Measurements from ENCODE around the gene OS9.
"Not testable (repeated sequence)": the region's sequence is repeated elsewhere in the genome, so short reads cannot be mapped to it uniquely, and the experiment has no call there.

The OS9 gene

DNA sequence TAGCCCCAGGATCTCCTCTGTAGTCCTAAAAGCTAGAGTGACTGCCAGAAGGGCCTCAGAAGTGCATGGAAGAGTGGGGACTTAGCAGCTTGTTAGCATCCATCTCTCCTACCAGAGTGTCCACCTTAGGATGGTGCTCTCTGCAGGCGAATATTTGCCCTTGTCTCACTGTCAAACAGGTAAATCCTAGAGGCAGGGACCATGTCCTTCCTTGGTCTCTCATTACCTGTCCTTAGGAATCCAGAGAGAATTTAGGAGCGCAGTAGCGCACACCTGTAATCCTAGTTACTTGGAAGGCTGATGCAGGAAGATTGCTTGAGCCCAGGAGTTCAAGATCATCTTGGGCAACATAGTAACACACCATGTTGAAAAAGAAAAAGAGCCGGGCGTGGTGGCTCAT, 23.2 kb downstream of the OS9 start:
- no peak overlapping the region for H3K27ac ChIP-seq (ENCODE audit: low read depth, low read length)
- peaks cover 40% of the 10 kb centered on the region for H3K36me3 ChIP-seq (ENCODE audit: control insufficient read depth, insufficient read depth, low read length)

DNA sequence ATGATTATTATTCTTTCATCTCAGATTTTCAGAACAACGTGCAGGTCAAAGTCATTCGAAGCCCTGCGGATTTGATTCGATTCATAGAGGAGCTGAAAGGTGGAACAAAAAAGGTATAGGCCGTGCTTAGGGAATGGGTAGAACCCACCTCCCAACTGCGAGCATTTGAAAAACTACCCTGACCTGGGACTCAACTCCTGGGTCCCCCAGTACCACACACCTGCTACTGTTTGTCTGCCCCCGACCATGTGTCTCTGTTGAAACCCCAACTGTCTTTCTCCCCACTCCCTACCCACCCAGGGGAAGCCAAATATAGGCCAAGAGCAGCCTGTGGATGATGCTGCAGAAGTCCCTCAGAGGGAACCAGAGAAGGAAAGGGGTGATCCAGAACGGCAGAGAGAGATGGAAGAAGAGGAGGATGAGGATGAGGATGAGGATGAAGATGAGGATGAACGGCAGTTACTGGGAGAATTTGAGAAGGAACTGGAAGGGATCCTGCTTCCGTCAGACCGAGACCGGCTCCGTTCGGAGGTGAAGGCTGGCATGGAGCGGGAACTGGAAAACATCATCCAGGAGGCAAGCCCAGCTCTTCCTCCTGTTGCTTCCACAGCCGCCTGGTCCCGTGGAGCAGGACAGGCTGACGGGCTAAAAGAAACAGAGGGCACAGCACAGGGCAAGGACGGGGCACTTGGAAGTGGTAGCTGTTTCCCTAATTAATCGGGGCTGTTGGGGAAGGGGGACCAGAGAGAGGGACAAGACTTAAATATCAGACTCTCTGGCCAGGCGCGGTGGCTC, 24.1 kb downstream of the OS9 start:
- no peak overlapping the region for H3K9ac ChIP-seq (ENCODE audit: low read depth, low read length)
- H3K36me3 ChIP-seq (ENCODE audit: control insufficient read depth, insufficient read depth, low read length) = peaks cover 40% of the 10 kb centered on the region
- H3K27ac ChIP-seq (ENCODE audit: low read depth, low read length) = no peak overlapping the region
- no peak overlapping the region for H3K4me3 ChIP-seq (ENCODE audit: low read depth, low read length)
- no peaks in the 10 kb centered on the region for H3K27me3 ChIP-seq (ENCODE audit: control insufficient read depth, insufficient read depth, low read length)
- H3K9me3 ChIP-seq (ENCODE audit: control insufficient read depth, insufficient read depth, low read length) = no peaks in the 10 kb centered on the region
- H3K4me1 ChIP-seq (ENCODE audit: control insufficient read depth, insufficient read depth, low read length) = no peaks in the 10 kb centered on the region

More for the DNA sequence above, 23.2 kb downstream of the OS9 start:
- Histone ChIP-seq H3K4me3 (ENCODE audit: low read depth, low read length) (no peak overlapping the region), H3K27me3 (ENCODE audit: control insufficient read depth, insufficient read depth, low read length) (no peaks in the 10 kb centered on the region), H3K9me3 (ENCODE audit: control insufficient read depth, insufficient read depth, low read length) (no peaks in the 10 kb centered on the region), H3K4me1 (ENCODE audit: control insufficient read depth, insufficient read depth, low read length) (no peaks in the 10 kb centered on the region), H3K9ac (ENCODE audit: low read depth, low read length) (no peak overlapping the region)

DNA sequence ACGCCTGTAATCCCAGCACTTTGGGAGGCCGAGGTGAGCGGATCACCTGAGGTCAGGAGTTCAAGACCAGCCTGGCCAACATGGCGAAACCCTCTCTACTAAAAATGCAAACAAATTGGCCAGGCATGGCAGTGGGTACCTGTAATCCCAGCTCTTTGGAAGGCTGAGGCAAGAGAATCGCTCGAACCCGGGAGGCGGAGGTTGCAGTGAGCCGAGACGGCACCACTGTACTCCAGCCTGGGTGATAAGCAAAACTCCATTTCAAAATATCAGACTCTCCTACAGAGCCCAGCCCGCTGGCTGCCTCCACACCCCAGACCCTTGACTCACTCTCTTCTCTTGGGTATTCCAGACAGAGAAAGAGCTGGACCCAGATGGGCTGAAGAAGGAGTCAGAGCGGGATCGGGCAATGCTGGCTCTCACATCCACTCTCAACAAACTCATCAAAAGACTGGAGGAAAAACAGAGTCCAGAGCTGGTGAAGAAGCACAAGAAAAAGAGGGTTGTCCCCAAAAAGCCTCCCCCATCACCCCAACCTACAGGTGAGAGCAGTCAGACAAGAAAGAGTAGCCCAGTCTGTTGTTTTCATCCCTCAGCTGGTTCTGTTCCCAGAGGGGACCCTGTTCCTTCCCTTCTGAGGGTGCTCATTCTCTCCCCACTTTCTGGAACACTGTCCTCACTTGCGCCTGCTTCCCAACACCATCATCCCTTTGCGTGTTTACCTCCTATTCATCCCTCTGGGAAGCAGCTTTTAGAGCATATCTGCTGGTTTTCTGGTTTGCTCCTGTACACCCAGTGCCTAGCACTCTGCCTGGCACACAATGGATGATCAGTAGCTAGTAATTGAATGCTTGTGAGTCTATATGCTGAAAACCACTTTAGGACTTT, 25.0 kb downstream of the OS9 start:
- peaks cover 4% of the 10 kb centered on the region for H3K27me3 ChIP-seq (ENCODE audit: control insufficient read depth, insufficient read depth, low read length)
- H3K4me3 ChIP-seq (ENCODE audit: low read depth, low read length) = no peak overlapping the region
- no peak overlapping the region for H3K27ac ChIP-seq (ENCODE audit: low read depth, low read length)
- no peaks in the 10 kb centered on the region for H3K9me3 ChIP-seq (ENCODE audit: control insufficient read depth, insufficient read depth, low read length)
- no peaks in the 10 kb centered on the region for H3K4me1 ChIP-seq (ENCODE audit: control insufficient read depth, insufficient read depth, low read length)
- H3K36me3 ChIP-seq (ENCODE audit: control insufficient read depth, insufficient read depth, low read length) = peaks cover 40% of the 10 kb centered on the region
- no peak overlapping the region for H3K9ac ChIP-seq (ENCODE audit: low read depth, low read length)

DNA sequence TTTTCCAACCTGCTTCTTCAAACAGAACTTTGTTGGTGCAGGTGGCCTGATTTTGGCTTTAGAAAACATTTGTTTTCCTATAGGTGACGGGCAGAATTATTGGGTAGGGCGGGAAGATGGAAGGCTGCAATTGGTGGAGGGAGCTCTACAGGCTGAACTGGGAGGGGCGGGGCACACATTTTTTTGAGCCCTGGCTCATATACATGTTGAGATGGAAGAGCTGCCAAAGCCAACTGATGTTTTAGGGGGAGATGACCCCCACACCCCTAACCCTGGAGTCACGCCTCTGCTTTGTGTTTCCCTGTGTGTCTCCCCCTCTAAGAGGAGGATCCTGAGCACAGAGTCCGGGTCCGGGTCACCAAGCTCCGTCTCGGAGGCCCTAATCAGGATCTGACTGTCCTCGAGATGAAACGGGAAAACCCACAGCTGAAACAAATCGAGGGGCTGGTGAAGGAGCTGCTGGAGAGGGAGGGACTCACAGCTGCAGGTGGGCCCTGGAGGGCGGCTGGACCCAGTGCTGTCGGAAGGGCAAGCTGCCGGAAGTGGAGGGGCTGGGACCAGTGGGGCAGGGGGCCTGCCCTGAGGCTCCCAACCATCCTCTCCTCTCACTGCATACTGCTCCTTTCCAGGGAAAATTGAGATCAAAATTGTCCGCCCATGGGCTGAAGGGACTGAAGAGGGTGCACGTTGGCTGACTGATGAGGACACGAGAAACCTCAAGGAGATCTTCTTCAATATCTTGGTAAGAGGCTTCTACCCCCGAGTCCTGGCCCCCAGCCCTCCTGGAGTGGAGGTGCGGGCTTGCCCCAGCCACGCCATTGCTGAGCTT, 26.1 kb downstream of the OS9 start:
- peaks cover 40% of the 10 kb centered on the region for H3K36me3 ChIP-seq (ENCODE audit: control insufficient read depth, insufficient read depth, low read length)

DNA sequence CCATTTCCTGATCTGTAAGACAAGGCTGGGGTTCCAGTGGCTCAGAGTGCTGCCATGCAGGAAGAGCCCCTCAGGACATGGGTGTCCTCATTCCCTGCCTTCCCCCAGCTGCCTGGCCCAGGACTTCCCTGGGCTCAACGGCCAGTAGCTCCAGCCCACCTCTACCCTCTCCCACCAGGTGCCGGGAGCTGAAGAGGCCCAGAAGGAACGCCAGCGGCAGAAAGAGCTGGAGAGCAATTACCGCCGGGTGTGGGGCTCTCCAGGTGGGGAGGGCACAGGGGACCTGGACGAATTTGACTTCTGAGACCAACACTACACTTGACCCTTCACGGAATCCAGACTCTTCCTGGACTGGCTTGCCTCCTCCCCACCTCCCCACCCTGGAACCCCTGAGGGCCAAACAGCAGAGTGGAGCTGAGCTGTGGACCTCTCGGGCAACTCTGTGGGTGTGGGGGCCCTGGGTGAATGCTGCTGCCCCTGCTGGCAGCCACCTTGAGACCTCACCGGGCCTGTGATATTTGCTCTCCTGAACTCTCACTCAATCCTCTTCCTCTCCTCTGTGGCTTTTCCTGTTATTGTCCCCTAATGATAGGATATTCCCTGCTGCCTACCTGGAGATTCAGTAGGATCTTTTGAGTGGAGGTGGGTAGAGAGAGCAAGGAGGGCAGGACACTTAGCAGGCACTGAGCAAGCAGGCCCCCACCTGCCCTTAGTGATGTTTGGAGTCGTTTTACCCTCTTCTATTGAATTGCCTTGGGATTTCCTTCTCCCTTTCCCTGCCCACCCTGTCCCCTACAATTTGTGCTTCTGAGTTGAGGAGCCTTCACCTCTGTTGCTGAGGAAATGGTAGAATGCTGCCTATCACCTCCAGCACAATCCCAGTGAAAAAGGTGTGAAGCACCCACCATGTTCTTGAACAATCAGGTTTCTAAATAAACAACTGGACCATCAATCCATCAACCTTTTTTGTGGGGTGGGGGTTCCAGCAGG, 27.0 kb downstream of the OS9 start:
- H3K9ac ChIP-seq (ENCODE audit: low read depth, low read length) = no peak overlapping the region
- H3K4me3 ChIP-seq (ENCODE audit: low read depth, low read length) = no peak overlapping the region
- no peaks in the 10 kb centered on the region for H3K9me3 ChIP-seq (ENCODE audit: control insufficient read depth, insufficient read depth, low read length)
- no peaks in the 10 kb centered on the region for H3K4me1 ChIP-seq (ENCODE audit: control insufficient read depth, insufficient read depth, low read length)
- H3K27me3 ChIP-seq (ENCODE audit: control insufficient read depth, insufficient read depth, low read length) = peaks cover 22% of the 10 kb centered on the region
- H3K36me3 ChIP-seq (ENCODE audit: control insufficient read depth, insufficient read depth, low read length) = peaks cover 40% of the 10 kb centered on the region
- H3K27ac ChIP-seq (ENCODE audit: low read depth, low read length) = no peak overlapping the region

More for the DNA sequence above, 26.1 kb downstream of the OS9 start:
- Histone ChIP-seq H3K4me3 (ENCODE audit: low read depth, low read length) (no peak overlapping the region), H3K9ac (ENCODE audit: low read depth, low read length) (no peak overlapping the region), H3K27ac (ENCODE audit: low read depth, low read length) (no peak overlapping the region), H3K9me3 (ENCODE audit: control insufficient read depth, insufficient read depth, low read length) (no peaks in the 10 kb centered on the region), H3K27me3 (ENCODE audit: control insufficient read depth, insufficient read depth, low read length) (peaks cover 15% of the 10 kb centered on the region), H3K4me1 (ENCODE audit: control insufficient read depth, insufficient read depth, low read length) (no peaks in the 10 kb centered on the region)

DNA sequence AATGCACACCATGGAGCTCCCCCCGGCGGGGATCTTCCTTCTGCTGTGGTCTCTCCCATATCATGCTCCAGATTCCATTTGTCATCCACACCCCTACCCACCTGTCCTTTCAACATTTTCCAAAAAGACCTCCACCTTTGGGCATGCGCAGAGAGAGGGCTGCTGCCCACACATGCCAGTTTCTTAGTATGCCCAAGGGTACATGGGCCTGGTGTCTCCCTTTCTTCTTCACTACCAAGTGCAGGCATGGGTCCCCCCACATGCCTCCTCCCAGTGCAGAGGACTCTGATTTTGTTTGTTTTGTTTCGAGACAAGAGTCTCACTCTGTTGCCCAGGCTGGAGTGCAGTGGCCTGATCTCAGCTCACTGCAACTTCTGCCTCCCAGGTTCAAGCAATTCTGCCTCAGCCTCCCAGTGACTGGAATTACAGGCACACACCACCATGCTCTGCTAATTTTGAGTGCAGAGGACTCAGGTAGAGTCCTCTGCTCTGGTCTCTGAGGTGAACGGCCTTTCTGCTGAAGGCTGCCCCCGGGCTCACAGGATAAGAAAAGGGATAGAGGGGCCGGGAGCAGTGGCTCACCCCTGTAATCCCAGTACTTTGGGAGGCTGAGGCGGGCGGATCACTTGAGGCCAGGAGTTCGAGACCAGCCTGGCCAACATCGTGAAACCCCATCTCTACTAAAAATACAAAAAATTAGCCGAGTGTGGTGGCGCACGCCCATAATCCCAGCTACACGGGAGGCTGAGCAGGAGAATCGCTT, 28.1 kb downstream of the OS9 start:
- not testable (repeated sequence) for H3K27ac ChIP-seq (ENCODE audit: low read depth, low read length); H3K4me1 ChIP-seq (ENCODE audit: control insufficient read depth, insufficient read depth, low read length); H3K9ac ChIP-seq (ENCODE audit: low read depth, low read length); H3K9me3 ChIP-seq (ENCODE audit: control insufficient read depth, insufficient read depth, low read length); H3K4me3 ChIP-seq (ENCODE audit: low read depth, low read length)
- peaks cover 32% of the 10 kb centered on the region for H3K27me3 ChIP-seq (ENCODE audit: control insufficient read depth, insufficient read depth, low read length)
- peaks cover 32% of the 10 kb centered on the region for H3K36me3 ChIP-seq (ENCODE audit: control insufficient read depth, insufficient read depth, low read length)

DNA sequence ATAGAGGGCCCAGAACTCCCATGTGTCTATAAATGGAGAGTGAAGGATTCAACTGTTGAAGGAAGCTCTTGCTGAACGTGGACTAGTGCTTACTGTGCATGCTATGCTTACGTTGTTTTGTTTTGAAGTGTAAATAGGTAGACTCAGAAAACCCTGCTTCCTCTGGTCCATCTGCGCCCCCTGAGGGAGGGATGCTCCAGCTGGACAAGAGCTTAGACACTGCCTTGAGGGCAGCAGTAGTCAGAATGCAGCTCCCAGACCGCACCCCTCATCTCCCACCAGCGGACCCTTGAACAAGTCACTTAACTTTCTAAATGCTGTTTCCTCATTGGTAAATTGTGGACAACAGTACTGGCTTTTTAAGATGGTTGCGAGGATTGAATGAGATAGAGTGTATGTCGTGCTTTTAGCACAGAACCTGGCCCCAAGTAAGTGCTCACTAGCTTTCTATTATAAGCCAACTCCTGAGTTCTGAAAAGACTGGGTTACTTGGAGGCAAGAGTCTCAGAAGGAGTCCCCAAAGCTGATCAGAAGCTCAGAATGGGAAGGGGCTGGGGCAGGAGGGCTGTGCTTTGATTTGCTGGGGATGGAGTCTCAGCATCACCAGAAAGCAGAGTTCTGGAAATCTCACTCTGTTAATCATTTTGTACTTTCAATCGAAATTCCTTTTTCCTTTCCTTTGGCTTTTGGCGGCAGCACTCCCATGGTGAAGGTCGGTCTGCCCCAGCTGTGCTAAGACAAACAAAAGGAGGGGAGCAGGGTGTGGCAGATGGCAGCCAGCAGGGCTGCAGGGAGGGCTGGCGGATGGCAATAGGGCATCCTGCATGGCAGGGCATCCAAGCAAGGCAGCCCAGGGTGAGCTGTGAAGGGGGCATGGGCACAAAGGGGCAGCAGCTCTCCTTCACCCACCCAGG, 29.0 kb downstream of the OS9 start:
- Histone ChIP-seq H3K4me3 (ENCODE audit: low read depth, low read length) (no peak overlapping the region), H3K9me3 (ENCODE audit: control insufficient read depth, insufficient read depth, low read length) (no peaks in the 10 kb centered on the region), H3K4me1 (ENCODE audit: control insufficient read depth, insufficient read depth, low read length) (no peaks in the 10 kb centered on the region), H3K27ac (ENCODE audit: low read depth, low read length) (no peak overlapping the region), H3K9ac (ENCODE audit: low read depth, low read length) (no peak overlapping the region), H3K27me3 (ENCODE audit: control insufficient read depth, insufficient read depth, low read length) (peaks cover 41% of the 10 kb centered on the region), H3K36me3 (ENCODE audit: control insufficient read depth, insufficient read depth, low read length) (peaks cover 26% of the 10 kb centered on the region)

DNA sequence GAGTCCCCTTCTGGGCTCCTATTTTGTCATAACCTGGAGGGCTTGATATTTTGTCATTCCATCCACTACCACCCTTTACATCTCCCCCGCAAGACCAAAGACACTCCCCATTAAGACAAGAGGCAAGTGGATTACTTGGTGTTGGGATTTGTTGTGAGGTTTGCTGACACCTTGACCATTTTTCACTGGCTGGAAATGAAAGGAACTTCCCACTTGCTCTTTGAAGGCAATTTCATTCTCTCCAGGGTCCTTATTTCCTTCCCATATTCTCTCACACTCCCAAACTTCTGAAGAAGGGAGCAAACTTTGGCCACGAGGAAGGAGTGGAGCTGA, 29.7 kb downstream of the OS9 start:
- Histone ChIP-seq H3K9ac (ENCODE audit: low read depth, low read length) (no peak overlapping the region), H3K27me3 (ENCODE audit: control insufficient read depth, insufficient read depth, low read length) (peaks cover 47% of the 10 kb centered on the region), H3K36me3 (ENCODE audit: control insufficient read depth, insufficient read depth, low read length) (peaks cover 21% of the 10 kb centered on the region), H3K9me3 (ENCODE audit: control insufficient read depth, insufficient read depth, low read length) (no peaks in the 10 kb centered on the region), H3K27ac (ENCODE audit: low read depth, low read length) (no peak overlapping the region), H3K4me1 (ENCODE audit: control insufficient read depth, insufficient read depth, low read length) (no peaks in the 10 kb centered on the region), H3K4me3 (ENCODE audit: low read depth, low read length) (no peak overlapping the region)
